Osteocyte (in vitro differentiated cells): ENCODE results near the gene DOK7. TPM values are rescaled to one million over a fixed set of nuclear protein-coding genes. Genes with fewer than 3 reads are reported as not detected.

Experiments
- DNase-seq: peaks from one replicate; pipeline ENCODE4 v3.0.0; 2021; ENCODE audit warnings: mixed read lengths; ENCODE audit not compliant: unreplicated experiment; ENCODE audit errors: extremely low spot score
- H3K27ac Mint-ChIP-seq: one replicate; pipeline ENCODE4 v1.8.0; 2021; ENCODE audit warnings: mild to moderate bottlenecking, mixed read lengths; ENCODE audit not compliant: unreplicated experiment
- H3K27me3 Mint-ChIP-seq: one replicate; pipeline ENCODE4 v1.8.0; 2021; ENCODE audit warnings: mixed read lengths; ENCODE audit not compliant: unreplicated experiment
- H3K36me3 Mint-ChIP-seq: one replicate; pipeline ENCODE4 v1.8.0; 2021; ENCODE audit warnings: mixed read lengths; ENCODE audit not compliant: unreplicated experiment
- H3K4me1 Mint-ChIP-seq: one replicate; pipeline ENCODE4 v1.8.0; 2021; ENCODE audit warnings: mixed read lengths; ENCODE audit not compliant: unreplicated experiment
- H3K4me3 Mint-ChIP-seq: one replicate; pipeline ENCODE4 v1.8.0; 2021; ENCODE audit warnings: mild to moderate bottlenecking, moderate library complexity, mixed read lengths; ENCODE audit not compliant: unreplicated experiment
- H3K9me3 Mint-ChIP-seq: one replicate; pipeline ENCODE4 v1.8.0; 2021; ENCODE audit warnings: mixed read lengths; ENCODE audit not compliant: unreplicated experiment
- total RNA-seq: library from RNA; stranded (reverse); gene quantifications from 2 replicates; pipeline ENCODE4 v1.2.1, GENCODE V29; 2021
- TF ChIP-seq, protein P1 (sequence below): fragments of 200-600 bp; sonication (generic); IDR thresholded peaks from 2 replicates; pipeline ENCODE4 v1.5.0; 2021; ENCODE audit warnings: antibody characterized with exemption, mild to moderate bottlenecking, moderate library complexity

DOK7 gene
- total RNA-seq, 1 donor from 2014 or later, result not detected

DNA sequence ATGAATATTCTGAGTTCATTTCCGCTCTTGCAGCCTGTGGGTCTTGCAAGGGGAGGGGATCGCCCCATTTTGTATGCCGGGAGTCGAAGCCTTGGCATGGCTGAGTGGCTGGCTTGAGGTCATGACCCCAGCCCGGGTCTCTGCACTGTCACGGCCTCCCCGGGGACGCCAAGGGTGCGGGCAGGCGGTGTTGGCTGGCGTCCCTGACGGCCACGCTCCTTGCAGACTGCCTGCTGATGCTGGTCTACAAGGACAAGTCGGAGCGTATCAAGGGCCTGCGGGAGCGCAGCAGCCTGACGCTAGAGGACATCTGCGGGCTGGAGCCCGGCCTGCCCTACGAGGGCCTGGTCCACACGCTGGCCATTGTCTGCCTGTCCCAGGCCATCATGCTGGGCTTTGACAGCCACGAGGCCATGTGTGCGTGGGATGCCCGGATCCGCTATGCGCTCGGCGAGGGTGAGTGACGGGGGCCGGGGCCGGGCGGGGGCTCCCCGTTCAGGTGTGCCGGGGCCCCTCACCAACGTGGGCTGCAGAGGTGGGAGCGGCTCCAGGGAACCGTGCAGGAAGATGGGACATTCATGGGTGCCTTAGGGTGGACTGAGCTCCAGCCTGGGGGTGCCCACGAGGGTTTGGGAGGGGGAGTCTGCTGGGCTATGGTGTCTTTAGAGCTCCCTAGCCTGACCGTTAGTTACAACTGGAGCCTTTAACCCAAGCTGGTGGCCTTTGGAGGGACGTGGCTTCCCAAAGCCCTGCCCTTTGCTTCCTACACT is 10.3 kb downstream of the DOK7 start:
- no peak overlapping the region for H3K27ac Mint-ChIP-seq
- TF ChIP-seq, protein P1, sequence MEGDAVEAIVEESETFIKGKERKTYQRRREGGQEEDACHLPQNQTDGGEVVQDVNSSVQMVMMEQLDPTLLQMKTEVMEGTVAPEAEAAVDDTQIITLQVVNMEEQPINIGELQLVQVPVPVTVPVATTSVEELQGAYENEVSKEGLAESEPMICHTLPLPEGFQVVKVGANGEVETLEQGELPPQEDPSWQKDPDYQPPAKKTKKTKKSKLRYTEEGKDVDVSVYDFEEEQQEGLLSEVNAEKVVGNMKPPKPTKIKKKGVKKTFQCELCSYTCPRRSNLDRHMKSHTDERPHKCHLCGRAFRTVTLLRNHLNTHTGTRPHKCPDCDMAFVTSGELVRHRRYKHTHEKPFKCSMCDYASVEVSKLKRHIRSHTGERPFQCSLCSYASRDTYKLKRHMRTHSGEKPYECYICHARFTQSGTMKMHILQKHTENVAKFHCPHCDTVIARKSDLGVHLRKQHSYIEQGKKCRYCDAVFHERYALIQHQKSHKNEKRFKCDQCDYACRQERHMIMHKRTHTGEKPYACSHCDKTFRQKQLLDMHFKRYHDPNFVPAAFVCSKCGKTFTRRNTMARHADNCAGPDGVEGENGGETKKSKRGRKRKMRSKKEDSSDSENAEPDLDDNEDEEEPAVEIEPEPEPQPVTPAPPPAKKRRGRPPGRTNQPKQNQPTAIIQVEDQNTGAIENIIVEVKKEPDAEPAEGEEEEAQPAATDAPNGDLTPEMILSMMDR, result no peak
- H3K27me3 Mint-ChIP-seq, result peaks cover 3% of the 10 kb centered on the region
- H3K36me3 Mint-ChIP-seq, result no peaks in the 10 kb centered on the region
- no peak overlapping the region for H3K4me3 Mint-ChIP-seq
- no peak for DNase-seq
- H3K4me1 Mint-ChIP-seq, result no peaks in the 10 kb centered on the region
- H3K9me3 Mint-ChIP-seq, result no peaks in the 10 kb centered on the region

DNA sequence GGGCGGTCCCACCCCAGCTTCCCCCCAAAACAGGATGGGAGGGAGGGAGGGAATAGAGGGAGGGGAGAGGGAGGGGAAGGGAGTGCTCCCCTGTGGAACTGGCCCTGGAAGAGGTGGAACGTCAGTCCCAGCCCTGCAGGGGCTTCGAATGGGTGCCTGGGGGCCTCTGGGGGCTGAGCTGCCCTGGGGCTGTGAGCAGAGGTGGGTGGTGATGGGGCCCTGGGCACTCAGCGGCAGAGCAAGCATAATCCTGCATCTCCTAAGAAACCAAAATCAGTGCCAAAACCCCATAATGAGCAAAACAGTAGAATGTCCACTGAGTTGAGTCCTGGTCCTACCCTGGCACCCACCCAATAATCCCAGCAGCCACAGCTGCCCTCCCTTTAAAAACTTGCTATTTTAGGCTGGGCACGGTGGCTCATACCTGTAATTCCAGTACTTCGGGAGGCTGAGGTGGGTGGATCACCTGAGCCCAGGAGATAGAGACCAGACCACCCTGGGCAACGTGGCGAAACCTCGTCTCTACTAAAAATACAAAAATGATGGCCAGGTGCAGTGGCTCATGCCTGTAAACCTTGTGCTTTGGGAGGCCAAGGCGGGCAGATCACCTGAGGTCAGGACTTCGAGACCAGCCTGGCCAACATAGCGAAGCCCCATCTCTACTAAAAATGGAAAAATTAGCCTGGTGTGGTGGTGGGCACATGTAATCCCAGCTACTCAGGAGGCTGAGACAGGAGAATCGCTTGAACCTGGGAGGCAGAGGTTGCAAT is 11.1 kb downstream of the DOK7 start:
- no peaks in the 10 kb centered on the region for H3K9me3 Mint-ChIP-seq
- TF ChIP-seq, protein P1, result no peak
- DNase-seq, result no peak
- H3K4me1 Mint-ChIP-seq, result no peaks in the 10 kb centered on the region
- no peak overlapping the region for H3K4me3 Mint-ChIP-seq
- H3K27ac Mint-ChIP-seq, result no peak overlapping the region
- no peaks in the 10 kb centered on the region for H3K36me3 Mint-ChIP-seq
- H3K27me3 Mint-ChIP-seq, result peaks cover 3% of the 10 kb centered on the region

DNA sequence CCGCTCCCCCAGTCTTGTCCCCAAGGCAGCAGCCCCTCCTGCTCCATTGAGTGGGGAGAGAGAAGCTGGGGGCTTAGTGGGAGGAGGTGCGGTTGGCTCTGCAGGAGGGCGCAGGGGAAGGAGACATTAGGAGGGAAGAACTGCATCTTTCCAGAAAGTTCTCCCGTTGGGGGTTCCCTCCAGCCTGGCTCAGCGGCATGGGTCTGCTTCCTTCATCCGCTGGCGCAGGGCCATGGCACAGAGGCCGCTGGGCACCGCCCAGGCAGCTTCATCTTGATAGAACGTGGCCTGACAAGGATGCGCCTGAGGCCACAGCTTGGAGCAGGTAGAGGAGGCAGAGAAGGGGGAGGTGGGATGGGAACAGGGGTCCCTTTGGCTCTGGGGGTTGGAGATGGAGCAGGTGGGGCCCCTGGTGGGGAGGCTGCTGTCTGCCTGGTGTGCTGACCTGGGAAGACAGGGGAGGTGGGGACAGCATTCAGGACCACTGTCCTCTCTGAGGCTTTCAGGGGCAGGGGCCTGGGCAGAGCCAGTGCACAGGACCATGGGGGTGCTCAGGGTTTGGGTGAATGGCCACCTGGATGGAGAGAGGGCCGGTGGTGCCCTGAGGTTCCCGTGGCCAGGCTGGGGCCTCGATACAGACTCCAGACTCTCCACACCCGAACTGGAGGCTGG is 12.1 kb downstream of the DOK7 start:
- Mint-ChIP-seq H3K27me3 (peaks cover 2% of the 10 kb centered on the region), H3K4me3 (no peak overlapping the region), H3K9me3 (no peaks in the 10 kb centered on the region), H3K36me3 (no peaks in the 10 kb centered on the region), H3K4me1 (no peaks in the 10 kb centered on the region), H3K27ac (no peak overlapping the region)
- TF ChIP-seq, protein P1, result no peak
- no peak for DNase-seq

DNA sequence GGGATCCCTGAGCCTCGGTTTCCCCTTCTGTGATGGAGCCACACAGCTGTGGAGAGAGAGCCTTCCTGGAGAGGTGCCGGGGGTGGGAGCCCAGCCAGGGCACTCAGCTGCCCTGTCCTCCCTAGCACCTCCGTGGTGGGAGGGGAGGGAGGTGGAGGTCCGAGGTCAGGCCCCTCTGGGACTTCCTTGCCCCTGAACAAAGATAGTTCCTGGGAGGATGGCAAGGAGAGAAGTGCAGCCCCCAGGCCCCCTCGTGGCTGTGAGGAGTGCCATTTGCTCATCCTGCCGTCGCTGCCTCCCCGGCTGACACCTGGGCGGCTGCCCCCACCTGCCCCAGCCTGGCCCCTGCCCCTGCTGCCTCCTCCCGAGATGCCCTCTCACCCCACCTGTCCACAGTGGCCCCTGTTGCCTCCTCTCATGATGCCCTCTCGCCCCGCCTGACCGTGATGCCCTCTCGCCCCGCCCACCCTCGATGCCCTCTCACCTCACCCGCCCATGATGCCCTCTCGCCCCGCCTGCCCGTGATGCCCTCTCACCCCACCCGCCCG is 12.7 kb downstream of the DOK7 start:
- H3K27ac Mint-ChIP-seq, result no peak overlapping the region
- H3K36me3 Mint-ChIP-seq, result no peaks in the 10 kb centered on the region
- no peaks in the 10 kb centered on the region for H3K27me3 Mint-ChIP-seq
- H3K4me1 Mint-ChIP-seq, result peaks cover 2% of the 10 kb centered on the region
- no peak for DNase-seq
- TF ChIP-seq, protein P1, result no peak
- no peak overlapping the region for H3K4me3 Mint-ChIP-seq
- H3K9me3 Mint-ChIP-seq, result no peaks in the 10 kb centered on the region
